Stimulated activated CD4-positive, alpha-beta T cell treated with anti-CD3 and anti-CD28 coated beads, Interleukin-2, amount 100 ng/mL, for 24 hours (primary cell): ENCODE results near the gene WDR86.

Experiments used
- DNase-seq, 2 donors: peaks; one replicate each; pipeline ENCODE4 v3.0.0-alpha.2; 2020

The WDR86 gene

GRCh38 chr7:151439855-151440798 lies 30.3 kb upstream of the WDR86 start, which contains the start of gene CRYGN:
TSS of gene CRYGN (minus strand) at chr7:151440141. CDS start at chr7:151439917, 224 bp downstream.
- DNase-seq: peak in 1 of 2 donors; percentile 33

DNA sequence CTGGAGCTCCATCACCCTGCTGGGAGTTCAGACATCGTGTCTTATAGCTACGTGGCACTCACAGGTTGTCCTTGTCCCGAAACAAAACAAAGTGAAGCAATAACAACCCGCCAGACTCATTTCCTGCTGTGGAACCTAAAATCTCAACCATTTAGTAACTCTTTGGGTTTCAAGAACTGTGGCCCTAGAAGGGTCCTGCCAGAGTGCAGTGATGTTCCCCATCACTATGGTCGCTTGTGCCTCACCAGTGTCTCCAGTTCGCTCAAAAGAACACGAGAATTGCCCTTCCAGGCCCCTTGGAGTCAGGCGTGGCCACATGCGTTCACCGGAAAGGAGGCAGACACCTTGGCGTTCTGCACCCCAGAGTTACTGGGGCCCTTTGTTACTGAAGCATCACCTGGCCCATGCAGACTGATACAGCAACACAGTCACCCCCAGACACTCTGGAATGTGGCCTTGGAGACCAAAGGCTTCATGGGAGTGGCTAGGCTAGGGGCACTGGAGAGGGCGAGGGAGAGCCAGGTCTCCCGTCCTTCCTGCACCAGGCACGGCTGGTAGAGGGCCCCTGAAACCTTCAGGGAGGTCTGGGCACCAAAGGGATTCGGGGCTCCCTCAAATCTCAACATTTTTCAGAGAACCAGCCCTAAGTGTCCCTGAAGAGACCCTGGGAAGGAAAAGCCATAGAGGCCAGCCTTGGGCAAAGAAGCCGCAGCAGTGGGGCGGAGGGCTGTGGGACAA lies 29.2 kb upstream of the WDR86 start:
- DNase-seq: no peak

DNA sequence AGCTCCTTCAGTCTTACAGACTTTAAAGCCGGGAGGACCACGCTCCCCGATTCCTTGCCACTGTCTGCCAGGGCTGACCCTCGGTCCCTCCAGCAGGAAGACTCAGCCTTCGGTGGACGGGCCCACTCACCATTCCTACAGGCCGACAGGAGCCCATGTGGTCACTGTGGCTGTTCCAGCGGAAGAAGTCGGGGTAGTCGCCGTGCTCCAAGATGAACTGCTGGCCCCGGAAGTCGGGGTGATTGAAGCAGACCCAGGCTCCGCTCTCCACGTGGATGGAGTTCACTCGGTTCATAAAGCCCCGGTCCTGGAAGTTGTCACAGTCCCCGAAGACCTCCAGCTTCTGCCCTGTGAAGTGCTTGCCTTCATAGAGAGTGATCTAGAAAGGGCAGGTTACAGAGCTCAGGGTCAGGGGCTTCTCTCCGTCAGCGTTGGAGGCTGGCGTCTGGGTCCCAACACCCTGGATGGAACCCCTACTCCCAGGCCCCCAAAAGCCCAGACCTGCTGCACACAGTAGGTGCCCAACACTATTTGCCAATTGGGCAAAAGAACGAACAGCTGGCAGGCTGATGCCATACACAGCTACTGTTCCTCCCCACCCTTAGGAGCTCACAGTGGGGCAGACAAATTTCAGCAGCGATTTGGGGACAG lies 28.2 kb upstream of the WDR86 start:
- no peak for DNase-seq

DNA sequence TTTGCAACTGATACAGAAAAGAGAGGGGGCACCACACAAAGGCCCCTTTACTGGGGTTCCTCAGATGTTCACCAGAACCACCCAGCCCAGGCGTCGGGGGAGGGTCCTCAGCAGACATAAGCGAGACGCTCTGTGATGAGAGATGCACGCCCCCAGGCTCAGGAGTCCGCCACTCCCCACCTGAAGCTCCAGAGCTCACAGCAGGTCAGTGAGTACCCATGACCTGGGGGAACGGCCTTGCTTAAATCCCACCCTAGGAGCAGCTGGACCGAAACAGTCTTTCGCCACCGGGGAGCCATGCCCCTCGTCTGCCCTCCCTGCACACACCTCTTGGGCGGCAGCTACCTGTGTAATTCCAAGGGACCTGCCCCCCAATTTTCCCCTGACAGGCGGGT lies 27.3 kb upstream of the WDR86 start:
- DNase-seq: no peak

GRCh38 chr7:151436446-151437158 lies 26.8 kb upstream of the WDR86 start:
- DNase-seq: no peak

DNA sequence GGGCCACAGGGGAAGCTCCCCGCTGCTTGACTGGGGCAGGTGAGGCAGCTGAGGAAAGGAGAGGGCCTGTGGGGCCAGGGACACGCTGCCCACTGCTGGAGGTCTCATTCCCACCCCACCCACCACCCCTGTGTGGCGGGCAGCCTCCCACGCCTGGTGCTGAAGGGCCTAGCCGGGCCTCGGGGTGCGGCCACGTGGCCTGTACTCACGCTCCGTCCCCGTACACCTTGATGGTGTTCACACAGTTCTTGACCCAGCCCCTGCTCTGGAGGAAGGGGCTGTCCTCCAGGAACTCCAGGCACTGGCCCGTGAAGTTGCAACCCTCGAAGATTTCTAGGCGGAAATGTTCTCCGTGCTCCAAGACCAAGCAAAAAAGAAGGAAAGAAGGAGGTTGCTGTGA lies 26.1 kb upstream of the WDR86 start:
- DNase-seq: no peak

DNA sequence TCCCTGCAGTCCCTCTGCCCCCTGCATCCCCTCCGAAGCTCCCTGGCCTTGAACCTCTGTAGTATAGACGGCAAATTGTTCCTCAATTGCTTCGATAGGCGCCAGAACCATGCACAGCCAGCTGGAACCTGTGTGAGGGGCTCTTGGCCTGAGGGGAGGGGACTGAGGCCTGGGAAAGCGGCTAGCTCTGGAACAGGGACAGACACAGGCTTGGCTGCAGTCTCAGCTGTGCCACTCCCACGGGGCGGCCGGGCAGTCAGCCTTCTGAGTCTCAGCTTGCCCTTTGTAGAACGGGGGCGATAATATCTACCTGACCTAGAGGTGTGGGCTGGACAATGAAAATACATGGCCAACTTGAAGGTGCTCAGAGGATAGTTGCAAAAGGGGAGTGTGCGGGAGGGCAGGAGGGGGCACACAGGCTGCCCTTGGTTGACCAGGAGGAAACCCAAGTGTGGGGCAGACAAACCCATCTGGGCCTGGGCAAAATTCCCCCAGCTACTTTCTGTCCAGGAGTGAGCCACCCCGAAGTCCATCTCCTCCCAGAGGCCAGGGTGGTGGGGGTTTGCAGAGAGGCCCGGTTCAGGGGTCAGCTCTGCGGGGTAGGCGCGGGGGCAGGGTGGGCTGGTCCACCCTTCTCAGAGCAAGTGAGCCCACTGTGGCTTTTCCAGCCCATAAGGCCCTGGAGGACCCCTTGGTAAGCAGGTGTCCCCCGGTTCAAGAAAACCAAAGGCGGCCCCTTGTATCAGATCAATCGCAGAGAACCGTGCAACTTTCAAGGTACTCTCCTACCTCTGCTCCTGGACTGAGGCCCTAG lies 25.5 kb upstream of the WDR86 start:
- no peak for DNase-seq

- DNase-seq: no peak
These were observed 24.7 kb upstream of the WDR86 start for GRCh38 chr7:151434549-151434948.

GRCh38 chr7:151433721-151434400 lies 24.0 kb upstream of the WDR86 start:
- no peak for DNase-seq

DNA sequence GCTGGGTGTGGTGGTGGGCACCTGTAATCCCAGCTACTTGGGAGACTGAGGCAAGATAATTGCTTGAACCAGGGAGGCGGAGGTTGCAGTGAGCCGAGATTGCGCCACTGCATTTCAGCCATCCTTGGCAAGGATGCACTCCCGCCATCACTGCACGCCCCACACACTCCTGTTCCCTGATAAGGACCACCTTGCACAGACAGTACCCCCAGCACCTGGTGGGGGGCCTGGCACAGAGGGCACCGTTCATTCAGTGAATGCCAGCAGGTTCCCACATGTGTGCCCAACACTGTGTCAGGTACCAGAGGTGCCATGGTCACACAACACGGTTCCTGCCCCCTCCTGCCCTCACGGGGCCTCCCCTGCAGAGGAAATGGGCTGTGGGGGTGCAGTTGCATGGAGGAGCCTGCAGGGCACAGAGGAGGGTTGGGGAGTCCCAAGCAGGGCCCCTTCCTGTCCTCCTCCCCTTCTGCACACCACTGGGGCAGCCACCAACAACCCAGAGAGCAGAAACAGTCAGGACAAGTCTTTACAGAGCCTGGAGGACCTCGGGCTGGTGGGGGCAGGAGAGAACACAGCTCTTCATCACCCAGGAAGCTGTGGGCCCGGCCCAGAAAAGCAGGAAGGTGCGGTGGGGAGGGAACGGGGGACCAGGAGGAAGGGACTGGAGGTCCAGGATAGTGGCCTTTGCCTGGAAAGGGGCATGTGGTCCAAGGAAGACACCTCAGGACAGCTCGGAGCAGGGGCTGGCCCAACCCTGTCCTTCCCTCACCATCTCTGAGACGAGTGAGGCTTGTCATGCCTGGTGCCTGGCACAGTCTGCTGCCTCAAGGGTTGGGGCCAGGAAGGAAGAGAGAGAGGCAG lies 23.1 kb upstream of the WDR86 start:
- peak; percentile 62 to 64 for DNase-seq

DNA sequence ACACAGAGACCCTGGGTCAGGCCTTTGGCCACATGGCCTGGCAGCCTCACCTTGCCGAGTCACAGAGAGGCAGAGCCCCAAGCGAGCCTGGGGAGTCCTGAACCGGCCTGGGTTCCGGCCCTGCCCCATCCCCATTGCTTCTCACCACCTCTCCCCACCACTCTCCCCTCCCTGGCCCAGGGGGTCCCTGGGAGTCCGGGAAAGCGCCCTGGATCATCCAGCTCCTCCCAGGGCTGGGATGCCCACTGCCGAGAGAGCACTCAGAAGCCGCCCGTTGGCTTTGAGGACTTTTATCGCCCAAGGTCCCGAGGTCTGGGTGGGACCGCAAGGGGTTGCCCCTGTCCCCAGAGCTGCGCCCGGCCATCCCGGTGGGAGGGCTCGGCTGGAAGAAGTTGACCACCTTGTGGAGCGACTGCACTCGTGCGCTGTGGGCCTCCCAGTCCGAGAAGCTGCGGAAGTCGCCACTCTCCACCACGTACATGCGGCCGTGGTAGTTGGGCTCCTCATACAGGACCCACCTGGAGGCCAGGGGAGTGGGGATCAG lies 22.0 kb upstream of the WDR86 start:
- no peak for DNase-seq

GRCh38 chr7:151431281-151431767 lies 21.5 kb upstream of the WDR86 start:
- no peak for DNase-seq

DNA sequence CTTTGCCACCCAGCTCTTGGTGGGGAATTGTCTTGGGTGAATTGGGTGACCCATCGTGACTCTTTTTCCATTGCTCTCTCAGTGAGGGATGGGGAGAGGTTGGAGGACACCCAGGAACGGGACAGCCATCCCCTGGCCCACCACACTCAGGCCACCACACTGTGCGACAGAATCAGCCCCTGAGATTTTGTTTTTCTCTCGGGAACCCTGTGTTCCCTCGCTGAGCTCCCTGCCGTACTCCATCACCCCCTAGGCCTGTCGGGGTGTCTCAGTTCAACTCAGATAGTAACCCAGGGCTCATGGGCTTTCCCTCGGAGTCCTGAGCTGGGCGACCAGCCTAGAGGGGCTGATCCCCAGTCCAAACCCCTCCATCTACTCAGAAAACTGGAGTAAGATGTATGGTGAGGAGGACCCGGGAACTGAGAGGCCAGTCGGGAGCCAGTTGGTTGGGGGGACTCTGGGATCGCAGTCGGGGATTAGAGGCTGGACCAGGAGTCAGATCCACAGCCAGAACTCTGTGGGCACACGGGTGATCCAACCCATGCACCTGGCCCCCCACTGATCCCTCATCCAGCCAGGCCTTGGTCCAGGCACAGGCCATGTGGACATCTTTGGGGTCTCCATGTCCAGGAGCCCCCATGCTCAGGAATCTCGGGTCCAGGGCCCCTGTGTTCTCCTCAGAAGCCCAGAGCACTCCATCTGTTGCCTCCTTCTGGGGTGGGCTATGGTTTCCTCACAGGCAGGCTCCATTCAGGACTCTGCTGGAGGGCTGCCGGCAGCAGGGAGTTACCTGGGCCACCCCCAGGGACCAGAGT lies 20.8 kb upstream of the WDR86 start:
- DNase-seq: no peak

DNA sequence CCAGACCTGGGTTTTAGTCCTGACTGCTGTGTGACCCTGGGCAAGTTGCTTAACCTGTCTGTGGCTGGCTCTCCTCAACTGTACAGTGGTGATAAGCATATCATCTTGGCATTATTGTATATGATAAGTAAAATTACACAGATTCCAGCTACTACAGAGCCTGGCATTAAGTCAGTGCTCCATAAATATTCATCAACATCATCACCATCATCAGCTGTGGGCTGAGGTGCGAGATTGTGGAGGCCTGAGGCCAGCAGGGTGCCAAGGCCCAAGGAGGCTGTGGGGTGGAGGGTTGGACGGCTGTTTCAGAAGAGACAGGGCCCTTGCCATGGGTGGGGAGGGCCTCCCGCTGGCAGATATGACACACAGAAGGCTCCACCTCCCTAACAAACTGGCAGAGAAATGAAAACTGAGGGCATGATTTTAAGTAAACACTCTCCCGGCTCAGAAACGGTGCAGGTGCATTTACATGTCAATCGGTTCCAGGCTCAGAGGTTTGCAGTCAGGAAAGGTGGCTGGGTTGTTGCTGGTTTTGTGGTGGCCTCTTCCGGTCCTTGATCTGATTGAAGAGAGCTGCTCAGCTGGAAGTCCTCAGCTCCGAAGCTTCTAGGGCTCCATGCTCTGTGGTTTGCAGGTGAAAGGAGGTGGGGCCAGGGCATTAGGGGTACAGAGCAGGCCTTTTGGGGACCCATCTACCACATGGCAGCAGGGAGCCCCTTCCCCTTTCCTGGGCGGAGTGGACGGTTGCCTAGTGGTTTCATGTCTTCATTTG lies 19.9 kb upstream of the WDR86 start:
- DNase-seq: no peak

DNA sequence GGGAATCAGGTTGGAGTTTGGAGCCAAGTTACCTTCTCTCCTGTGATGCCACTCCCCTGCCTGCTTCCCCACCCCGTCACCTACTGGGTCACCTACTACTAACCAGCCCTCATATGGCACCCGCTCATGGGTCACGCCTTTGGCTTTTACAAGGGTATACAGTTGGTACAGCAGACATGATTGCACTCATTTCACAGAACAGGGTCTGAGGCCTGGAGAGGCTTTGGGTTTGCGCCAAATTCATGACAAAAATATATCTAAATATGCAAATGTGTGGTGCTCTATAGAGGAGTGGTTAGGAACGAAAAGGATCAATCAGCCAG lies 19.4 kb upstream of the WDR86 start:
- DNase-seq: no peak

- no peak for DNase-seq
These were observed 18.8 kb upstream of the WDR86 start for GRCh38 chr7:151428378-151429236.

DNA sequence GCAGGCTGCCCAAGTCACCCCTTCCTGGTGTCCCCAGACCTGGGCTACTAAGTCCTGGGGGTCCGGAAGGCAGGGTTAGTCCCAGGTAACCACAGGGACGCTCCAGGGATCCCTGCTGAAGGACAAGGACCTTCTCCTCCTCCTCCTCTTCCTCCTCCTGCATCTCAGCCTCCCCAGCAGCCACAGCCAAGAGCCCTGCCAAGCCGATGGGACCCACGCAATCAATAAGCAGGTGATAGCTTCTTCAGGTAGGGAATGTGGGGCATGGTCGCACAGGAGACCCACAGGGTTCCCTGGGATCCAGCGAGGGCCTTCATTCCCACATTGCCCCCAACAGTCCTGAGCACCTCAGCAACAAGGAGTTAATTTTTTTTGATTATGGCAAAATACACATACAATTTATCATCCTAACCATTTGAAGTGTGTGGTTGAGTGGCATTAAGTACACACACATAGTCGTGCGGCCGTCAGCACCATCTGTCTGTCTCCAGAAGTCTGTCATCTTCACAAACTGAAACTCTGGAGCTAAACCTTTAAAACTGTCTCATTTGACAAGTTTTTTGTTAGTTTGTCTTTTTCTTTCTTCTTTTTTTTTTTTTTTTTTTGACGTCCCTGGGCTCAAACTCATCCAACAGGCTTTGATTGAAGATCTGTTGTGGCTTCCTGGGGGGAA lies 18.0 kb upstream of the WDR86 start:
- no peak for DNase-seq
